KOPT-K1 (cell line): Measurements from ENCODE around the gene PPFIBP1.

Source experiments
- H3K27ac ChIP-seq: fragments of 200-600 bp; sonication (generic); 2 replicates; pipeline ENCODE4 v1.5.1; 2016; ENCODE audit warnings: antibody characterized with exemption, mild to moderate bottlenecking, low read depth, low read length; ENCODE audit not compliant: poor library complexity, severe bottlenecking
- H3K36me3 ChIP-seq: fragments of 200-600 bp; sonication (generic); 2 replicates; pipeline ENCODE4 v1.5.1; 2017; ENCODE audit warnings: antibody characterized with exemption, mild to moderate bottlenecking, low read length, moderate library complexity; ENCODE audit not compliant: insufficient read depth
- H3K9me3 ChIP-seq: fragments of 200-600 bp; sonication (generic); 2 replicates; pipeline ENCODE4 v1.5.1; 2017; ENCODE audit warnings: antibody characterized with exemption, low read length, mild to moderate bottlenecking; ENCODE audit not compliant: insufficient read depth, poor library complexity, severe bottlenecking

PPFIBP1 gene

GRCh38 chr12:27602516-27602915 lies 78.5 kb downstream of the PPFIBP1 start:
- Histone ChIP-seq H3K9me3 (peaks cover 23% of the 10 kb centered on the region), H3K36me3 (no peaks in the 10 kb centered on the region), H3K27ac (no peak overlapping the region)

DNA sequence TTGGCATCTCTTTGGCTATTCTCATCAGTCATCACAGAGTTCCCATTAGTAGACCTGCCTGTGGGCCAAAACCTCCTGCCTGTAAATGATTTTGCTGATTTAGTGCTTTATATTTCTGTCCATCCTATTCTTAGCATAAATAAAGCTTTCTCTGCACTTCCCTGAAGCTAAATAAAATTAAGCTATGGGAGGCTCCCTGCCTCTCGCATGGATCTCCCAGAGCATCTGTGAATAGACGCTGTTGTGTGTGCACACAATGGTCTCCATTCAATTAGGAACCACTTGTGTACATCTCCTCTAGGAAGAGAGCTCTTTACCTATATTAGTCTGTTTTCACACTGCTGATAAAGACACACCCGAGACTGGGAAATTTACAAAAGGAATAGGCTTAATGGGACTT lies 80.4 kb downstream of the PPFIBP1 start:
- Histone ChIP-seq H3K27ac (no peak overlapping the region), H3K36me3 (no peaks in the 10 kb centered on the region), H3K9me3 (peaks cover 9% of the 10 kb centered on the region)

GRCh38 chr12:27606986-27607385 lies 83.0 kb downstream of the PPFIBP1 start:
- Histone ChIP-seq H3K27ac (no peak overlapping the region), H3K9me3 (peaks cover 9% of the 10 kb centered on the region), H3K36me3 (no peaks in the 10 kb centered on the region)

- no peaks in the 10 kb centered on the region for H3K36me3 ChIP-seq
- no peak overlapping the region for H3K27ac ChIP-seq
- peaks cover 9% of the 10 kb centered on the region for H3K9me3 ChIP-seq
These were observed 83.6 kb downstream of the PPFIBP1 start for GRCh38 chr12:27607591-27607990.

DNA sequence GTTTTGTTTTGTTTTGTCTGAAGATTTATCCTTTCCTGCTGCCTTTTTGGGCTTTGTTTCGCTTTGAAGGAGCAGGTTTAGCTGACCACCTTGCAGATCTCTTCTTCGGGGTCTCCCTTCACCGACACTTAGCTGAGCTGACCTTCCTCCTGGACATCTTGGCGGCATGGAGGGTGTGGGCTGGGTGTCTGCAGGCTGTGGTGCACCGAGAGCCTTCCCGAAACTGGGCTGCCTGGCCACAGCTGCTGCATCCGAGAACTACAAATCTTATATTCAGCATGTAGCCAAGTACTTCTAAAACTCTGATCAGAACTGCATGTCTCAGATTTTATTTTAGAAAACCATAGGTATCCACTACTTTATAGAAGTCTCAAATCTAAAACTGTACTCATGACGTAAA lies 84.9 kb downstream of the PPFIBP1 start:
- peaks cover 9% of the 10 kb centered on the region for H3K9me3 ChIP-seq
- H3K27ac ChIP-seq: no peak overlapping the region
- H3K36me3 ChIP-seq: no peaks in the 10 kb centered on the region

GRCh38 chr12:27610374-27610773 lies 86.4 kb downstream of the PPFIBP1 start:
- Histone ChIP-seq H3K36me3 (no peaks in the 10 kb centered on the region), H3K27ac (no peak overlapping the region), H3K9me3 (no peaks in the 10 kb centered on the region)

DNA sequence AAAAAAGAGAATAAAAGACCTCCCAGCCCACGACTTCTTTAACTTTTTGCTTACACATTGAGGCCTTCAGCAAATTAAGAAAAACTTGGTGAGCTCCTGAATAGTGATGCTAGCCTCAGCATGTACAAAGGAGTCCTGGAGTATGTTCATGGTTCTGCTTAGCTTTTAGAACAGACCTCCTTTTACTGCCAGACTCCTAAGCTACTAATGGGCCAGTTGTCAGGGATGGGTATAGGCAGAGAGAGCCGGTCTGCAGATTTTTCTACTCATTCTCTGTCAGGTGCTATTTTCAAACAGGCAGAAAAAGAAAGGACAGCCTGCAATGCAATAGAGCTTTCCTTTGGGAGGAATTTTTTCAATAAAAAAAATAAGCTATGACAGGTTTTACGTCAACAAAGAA lies 90.4 kb downstream of the PPFIBP1 start:
- Histone ChIP-seq H3K36me3 (no peaks in the 10 kb centered on the region), H3K9me3 (no peaks in the 10 kb centered on the region), H3K27ac (no peak overlapping the region)

DNA sequence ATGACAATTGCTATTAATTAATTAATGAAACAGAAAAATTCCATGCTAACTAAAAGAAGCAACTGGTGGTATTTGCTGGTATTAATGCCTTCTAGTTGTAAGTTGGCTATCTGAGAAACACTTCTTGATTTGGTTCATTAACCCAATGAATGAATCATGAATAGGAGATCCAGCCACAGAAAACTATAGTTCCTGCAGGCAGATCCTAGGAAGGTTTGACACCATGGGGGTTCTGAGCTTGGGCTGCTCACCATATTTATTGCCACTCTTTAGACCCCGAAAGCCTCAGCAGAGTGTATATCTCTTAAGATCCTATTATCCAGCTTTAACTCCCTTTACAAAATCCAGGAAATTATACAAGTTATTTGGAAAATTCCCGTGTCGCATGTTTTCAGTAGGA lies 90.9 kb downstream of the PPFIBP1 start:
- Histone ChIP-seq H3K36me3 (no peaks in the 10 kb centered on the region), H3K9me3 (no peaks in the 10 kb centered on the region), H3K27ac (no peak overlapping the region)

DNA sequence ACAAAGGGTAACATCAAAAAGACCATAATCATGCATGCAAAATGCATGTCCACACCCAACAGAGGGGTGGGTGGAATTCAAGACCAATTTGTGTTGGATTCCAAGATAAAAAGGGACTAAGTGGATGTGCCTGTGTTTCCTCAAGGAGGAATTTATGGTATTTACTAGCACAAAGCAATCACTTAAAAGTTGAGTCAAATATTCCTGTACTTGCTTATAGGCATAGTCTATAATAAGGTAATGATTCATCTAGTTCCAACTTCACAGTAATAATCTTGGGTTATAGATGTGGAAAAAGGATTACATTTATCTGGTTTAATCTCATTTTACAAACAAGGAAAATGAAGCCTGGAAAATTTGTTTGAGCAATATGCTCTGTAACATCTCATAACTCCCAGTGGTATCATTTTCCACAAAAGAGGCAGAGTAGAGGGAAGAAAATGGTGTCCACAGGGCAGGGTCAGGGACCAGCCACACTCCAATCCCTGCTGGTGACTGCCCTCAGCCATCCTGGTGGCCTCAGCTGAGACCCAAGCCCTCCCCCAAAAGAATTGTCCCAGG lies 91.4 kb downstream of the PPFIBP1 start:
- Histone ChIP-seq H3K27ac (no peak overlapping the region), H3K9me3 (no peaks in the 10 kb centered on the region), H3K36me3 (no peaks in the 10 kb centered on the region)

GRCh38 chr12:27616356-27617142 lies 92.5 kb downstream of the PPFIBP1 start:
- Histone ChIP-seq H3K27ac (no peak overlapping the region), H3K9me3 (no peaks in the 10 kb centered on the region), H3K36me3 (no peaks in the 10 kb centered on the region)

DNA sequence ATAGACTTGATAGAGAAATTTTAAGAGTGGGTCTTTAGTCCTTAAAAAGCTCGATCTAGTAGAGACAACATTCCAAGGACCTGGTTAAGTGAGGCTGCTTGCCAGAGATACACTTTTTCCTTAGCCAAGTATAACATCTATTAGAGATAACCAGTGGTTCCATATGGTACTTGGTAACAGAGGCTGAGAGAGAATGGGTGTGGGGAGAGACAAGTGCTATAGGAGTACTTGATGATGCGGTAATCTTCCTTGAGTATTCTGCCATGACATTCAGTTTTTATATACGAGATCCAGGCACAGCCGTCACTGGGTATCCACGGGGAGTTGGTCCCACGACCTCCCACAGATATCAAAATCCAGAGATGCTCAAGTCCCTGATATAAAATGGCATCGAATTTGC lies 94.8 kb downstream of the PPFIBP1 start:
- Histone ChIP-seq H3K9me3 (no peaks in the 10 kb centered on the region), H3K36me3 (no peaks in the 10 kb centered on the region), H3K27ac (no peak overlapping the region)

DNA sequence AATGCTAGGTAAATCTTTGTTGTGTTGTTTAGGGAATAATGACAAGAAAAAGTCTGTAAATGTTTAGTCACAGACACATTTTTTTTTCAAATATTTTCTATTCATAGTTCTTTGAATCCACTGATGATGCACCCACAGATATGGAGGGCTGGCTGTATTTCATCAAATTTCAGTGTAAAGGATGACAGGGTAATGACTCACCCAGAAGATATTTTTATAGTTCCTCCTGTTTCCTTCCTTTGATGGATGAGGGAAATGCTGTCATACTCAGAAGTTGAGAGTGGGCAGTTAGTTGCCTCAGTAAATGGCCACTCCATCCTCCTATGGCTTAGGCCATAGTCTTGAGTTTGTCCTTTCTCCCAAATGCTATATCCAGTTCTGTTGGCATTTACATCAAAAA lies 95.3 kb downstream of the PPFIBP1 start:
- H3K36me3 ChIP-seq: no peaks in the 10 kb centered on the region
- no peaks in the 10 kb centered on the region for H3K9me3 ChIP-seq
- no peak overlapping the region for H3K27ac ChIP-seq

- no peak overlapping the region for H3K27ac ChIP-seq
- no peaks in the 10 kb centered on the region for H3K9me3 ChIP-seq
- H3K36me3 ChIP-seq: no peaks in the 10 kb centered on the region
These were observed 96.1 kb downstream of the PPFIBP1 start for GRCh38 chr12:27620121-27620520.

- no peak overlapping the region for H3K27ac ChIP-seq
- H3K9me3 ChIP-seq: no peaks in the 10 kb centered on the region
- H3K36me3 ChIP-seq: no peaks in the 10 kb centered on the region
These were observed 98.6 kb downstream of the PPFIBP1 start for GRCh38 chr12:27622436-27623195.

- Histone ChIP-seq H3K36me3 (no peaks in the 10 kb centered on the region), H3K9me3 (no peaks in the 10 kb centered on the region), H3K27ac (no peak overlapping the region)
These were observed 99.6 kb downstream of the PPFIBP1 start for GRCh38 chr12:27623645-27624044.
